Panc1 (cell line): ENCODE data around the gene SRGAP2C.
"Not testable (repeated sequence)": the region's sequence is repeated elsewhere in the genome, so short reads cannot be mapped to it uniquely, and the experiment has no call there.

Experiments
- POLR2AphosphoS5 ChIP-seq: IDR thresholded peaks from 2 replicates; pipeline ENCODE4 v1.6.1; 2012; ENCODE audit warnings: mild to moderate bottlenecking, low read depth, low read length, moderate library complexity
- TF ChIP-seq, protein P1 (sequence below): fragments of 450-650 bp; IDR thresholded peaks from 2 replicates; pipeline ENCODE4 v1.5.1; 2017; ENCODE audit warnings: mild to moderate bottlenecking

GRCh38 chr1:121419050-121419615, 234.4 kb downstream of the SRGAP2C start:
- TF ChIP-seq POLR2AphosphoS5 = not testable (repeated sequence)
- TF ChIP-seq, protein P1, sequence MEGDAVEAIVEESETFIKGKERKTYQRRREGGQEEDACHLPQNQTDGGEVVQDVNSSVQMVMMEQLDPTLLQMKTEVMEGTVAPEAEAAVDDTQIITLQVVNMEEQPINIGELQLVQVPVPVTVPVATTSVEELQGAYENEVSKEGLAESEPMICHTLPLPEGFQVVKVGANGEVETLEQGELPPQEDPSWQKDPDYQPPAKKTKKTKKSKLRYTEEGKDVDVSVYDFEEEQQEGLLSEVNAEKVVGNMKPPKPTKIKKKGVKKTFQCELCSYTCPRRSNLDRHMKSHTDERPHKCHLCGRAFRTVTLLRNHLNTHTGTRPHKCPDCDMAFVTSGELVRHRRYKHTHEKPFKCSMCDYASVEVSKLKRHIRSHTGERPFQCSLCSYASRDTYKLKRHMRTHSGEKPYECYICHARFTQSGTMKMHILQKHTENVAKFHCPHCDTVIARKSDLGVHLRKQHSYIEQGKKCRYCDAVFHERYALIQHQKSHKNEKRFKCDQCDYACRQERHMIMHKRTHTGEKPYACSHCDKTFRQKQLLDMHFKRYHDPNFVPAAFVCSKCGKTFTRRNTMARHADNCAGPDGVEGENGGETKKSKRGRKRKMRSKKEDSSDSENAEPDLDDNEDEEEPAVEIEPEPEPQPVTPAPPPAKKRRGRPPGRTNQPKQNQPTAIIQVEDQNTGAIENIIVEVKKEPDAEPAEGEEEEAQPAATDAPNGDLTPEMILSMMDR = not testable (repeated sequence)
